ENCODE measurements around the gene RESF1.

GRCh38 chr12:31984806-31985591 is 25.8 kb downstream of the RESF1 start:
- TF ChIP-seq EZH2phosphoT487 (IDR thresholded peaks at IDR 0.05; ENCODE audit: unreplicated experiment), result no peak
- TF ChIP-seq CTCF (conservative IDR thresholded peaks at IDR 0.05; ENCODE audit: low read depth in 2 of 2), result no peak
- TF ChIP-seq ZNF114 (CRISPR knock-in tag; IDR thresholded peaks at IDR 0.05), result no peak
- TF ChIP-seq POLR2AphosphoS5 (IDR thresholded peaks at IDR 0.05; ENCODE audit: low read depth), result no peak; the same call in 1 of the 2 replicates
- no peak for TF ChIP-seq EZH2 (IDR thresholded peaks at IDR 0.05; ENCODE audit: low read depth, unreplicated experiment)
- TF ChIP-seq, protein P1, sequence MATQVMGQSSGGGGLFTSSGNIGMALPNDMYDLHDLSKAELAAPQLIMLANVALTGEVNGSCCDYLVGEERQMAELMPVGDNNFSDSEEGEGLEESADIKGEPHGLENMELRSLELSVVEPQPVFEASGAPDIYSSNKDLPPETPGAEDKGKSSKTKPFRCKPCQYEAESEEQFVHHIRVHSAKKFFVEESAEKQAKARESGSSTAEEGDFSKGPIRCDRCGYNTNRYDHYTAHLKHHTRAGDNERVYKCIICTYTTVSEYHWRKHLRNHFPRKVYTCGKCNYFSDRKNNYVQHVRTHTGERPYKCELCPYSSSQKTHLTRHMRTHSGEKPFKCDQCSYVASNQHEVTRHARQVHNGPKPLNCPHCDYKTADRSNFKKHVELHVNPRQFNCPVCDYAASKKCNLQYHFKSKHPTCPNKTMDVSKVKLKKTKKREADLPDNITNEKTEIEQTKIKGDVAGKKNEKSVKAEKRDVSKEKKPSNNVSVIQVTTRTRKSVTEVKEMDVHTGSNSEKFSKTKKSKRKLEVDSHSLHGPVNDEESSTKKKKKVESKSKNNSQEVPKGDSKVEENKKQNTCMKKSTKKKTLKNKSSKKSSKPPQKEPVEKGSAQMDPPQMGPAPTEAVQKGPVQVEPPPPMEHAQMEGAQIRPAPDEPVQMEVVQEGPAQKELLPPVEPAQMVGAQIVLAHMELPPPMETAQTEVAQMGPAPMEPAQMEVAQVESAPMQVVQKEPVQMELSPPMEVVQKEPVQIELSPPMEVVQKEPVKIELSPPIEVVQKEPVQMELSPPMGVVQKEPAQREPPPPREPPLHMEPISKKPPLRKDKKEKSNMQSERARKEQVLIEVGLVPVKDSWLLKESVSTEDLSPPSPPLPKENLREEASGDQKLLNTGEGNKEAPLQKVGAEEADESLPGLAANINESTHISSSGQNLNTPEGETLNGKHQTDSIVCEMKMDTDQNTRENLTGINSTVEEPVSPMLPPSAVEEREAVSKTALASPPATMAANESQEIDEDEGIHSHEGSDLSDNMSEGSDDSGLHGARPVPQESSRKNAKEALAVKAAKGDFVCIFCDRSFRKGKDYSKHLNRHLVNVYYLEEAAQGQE (IDR thresholded peaks at IDR 0.05; ENCODE audit: unreplicated experiment), result no peak
- TF ChIP-seq CREB1 (CRISPR knock-in tag; IDR thresholded peaks at IDR 0.05; ENCODE audit: low read depth), result no peak
- no peak for TF ChIP-seq NANOG (IDR thresholded peaks at IDR 0.05; ENCODE audit: borderline replicate concordance)

Data from GM23338 (cell line).